Measurements from ENCODE around the gene PDZD7.

PDZD7 gene

DNA sequence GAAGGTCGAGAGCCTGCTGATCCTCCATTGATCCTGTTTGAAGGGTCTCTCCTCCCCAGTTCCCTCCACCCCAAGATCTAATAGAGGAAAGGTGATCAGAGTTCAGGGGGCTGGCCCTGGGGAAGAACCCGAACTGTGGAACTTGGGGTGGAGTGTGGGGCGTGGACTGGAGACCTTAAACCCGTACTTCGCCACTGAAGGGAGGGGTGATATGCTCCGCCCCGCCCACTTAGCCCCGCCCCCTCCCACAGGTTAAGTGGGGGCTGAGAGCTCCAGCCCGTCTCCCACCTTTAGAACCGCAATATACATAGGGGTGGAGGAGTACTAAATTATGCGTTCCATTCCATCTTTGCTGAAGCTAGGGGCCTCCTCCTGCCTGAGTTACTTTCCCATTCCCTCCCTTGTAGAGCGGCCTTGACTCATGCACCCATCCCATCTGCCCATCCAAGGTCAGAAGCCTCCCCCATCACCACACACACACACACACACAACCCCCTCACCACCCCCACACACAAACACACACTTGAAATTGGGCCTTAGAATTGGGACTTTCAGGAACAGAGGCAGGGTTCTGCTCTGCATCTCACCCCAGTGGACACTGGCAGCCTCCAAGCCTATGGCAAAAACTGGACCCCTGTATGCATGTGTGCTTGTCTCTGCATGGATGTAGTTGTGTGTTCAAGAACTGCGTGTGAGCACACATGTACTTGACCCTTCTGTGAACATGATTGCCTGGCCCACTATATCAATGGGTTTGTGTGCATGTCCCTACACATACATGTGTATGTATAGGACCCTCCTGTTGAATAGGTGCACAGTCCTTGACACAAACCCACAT lies 60.6 kb downstream of the PDZD7 start:
- no peak for DNase-seq (ENCODE audit: low read depth)
- TF ChIP-seq CTCF (conservative IDR thresholded peaks at IDR 0.05; ENCODE audit: control insufficient read depth, insufficient read depth, low read depth, low read length), result no peak
- peak overlapping the region; percentile 52 for H3K4me3 ChIP-seq (ENCODE audit: control insufficient read depth, low read depth, low read length)

- peak; percentile 70 for TF ChIP-seq CTCF (conservative IDR thresholded peaks at IDR 0.05; ENCODE audit: control insufficient read depth, insufficient read depth, low read depth, low read length)
- peak within 1 kb of the TSS; percentile 52 for H3K4me3 ChIP-seq (ENCODE audit: control insufficient read depth, low read depth, low read length)
- DNase-seq (ENCODE audit: low read depth), result peak; percentile 21
Observed at GRCh38 chr10:100969187-100970075, 61.5 kb downstream of the PDZD7 start, which contains the start of gene SEMA4G. TSS of gene SEMA4G (plus strand) at chr10:100969504. CDS start at chr10:100972913, 3,409 bp downstream.

GRCh38 chr10:100968863-100969186 lies 62.1 kb downstream of the PDZD7 start:
- H3K4me3 ChIP-seq (ENCODE audit: control insufficient read depth, low read depth, low read length), result peak overlapping the region; percentile 52
- no peak for TF ChIP-seq CTCF (conservative IDR thresholded peaks at IDR 0.05; ENCODE audit: control insufficient read depth, insufficient read depth, low read depth, low read length)
- DNase-seq (ENCODE audit: low read depth), result no peak

- no peak for TF ChIP-seq CTCF (conservative IDR thresholded peaks at IDR 0.05; ENCODE audit: control insufficient read depth, insufficient read depth, low read depth, low read length)
- DNase-seq (ENCODE audit: low read depth), result no peak
- no peak overlapping the region for H3K4me3 ChIP-seq (ENCODE audit: control insufficient read depth, low read depth, low read length)
Observed at GRCh38 chr10:100968062-100968736, 62.7 kb downstream of the PDZD7 start.

GRCh38 chr10:100967332-100967731 lies 63.6 kb downstream of the PDZD7 start:
- H3K4me3 ChIP-seq (ENCODE audit: control insufficient read depth, low read depth, low read length), result no peak overlapping the region
- no peak for TF ChIP-seq CTCF (conservative IDR thresholded peaks at IDR 0.05; ENCODE audit: control insufficient read depth, insufficient read depth, low read depth, low read length)
- DNase-seq (ENCODE audit: low read depth), result no peak

DNA sequence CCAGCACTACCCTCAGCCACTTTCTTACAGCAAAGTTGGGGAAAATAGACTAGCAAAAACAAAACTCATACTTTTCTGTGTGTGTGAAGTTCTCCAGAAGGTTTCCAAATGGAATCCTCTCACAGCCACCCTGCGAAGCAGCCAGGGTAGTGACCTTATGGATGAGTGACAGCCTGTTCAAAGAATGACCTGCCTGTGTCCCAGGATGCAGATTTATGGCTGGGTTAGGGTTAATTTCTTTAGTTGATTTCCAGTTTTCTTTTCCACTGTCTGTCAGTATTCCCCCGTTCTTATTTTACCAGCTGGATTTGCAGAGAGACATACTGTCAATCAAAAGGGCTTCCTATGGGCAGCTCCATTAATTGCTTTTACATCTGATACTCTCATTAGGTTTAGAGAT lies 64.0 kb downstream of the PDZD7 start:
- H3K4me3 ChIP-seq (ENCODE audit: control insufficient read depth, low read depth, low read length), result no peak overlapping the region
- no peak for DNase-seq (ENCODE audit: low read depth)
- no peak for TF ChIP-seq CTCF (conservative IDR thresholded peaks at IDR 0.05; ENCODE audit: control insufficient read depth, insufficient read depth, low read depth, low read length)
